IPS DF 4.7 (cell line): ENCODE data around the gene OR51B2.
"Not testable (repeated sequence)": the region's sequence is repeated elsewhere in the genome, so short reads cannot be mapped to it uniquely, and the experiment has no call there.

Experiments
- DNase-seq: peaks from one replicate; pipeline ENCODE4 v3.0.0-alpha.2; 2013; ENCODE audit warnings: low spot score; ENCODE audit errors: extremely low read depth

The OR51B2 gene

GRCh38 chr11:5313326-5314023, 10.6 kb downstream of the OR51B2 start:
- DNase-seq: not testable (repeated sequence)

- DNase-seq: no peak
These were observed 13.7 kb downstream of the OR51B2 start for GRCh38 chr11:5310423-5310822.

- no peak for DNase-seq
These were observed 16.7 kb downstream of the OR51B2 start for GRCh38 chr11:5307256-5308019.

GRCh38 chr11:5304046-5304445, 20.1 kb downstream of the OR51B2 start:
- DNase-seq: no peak

GRCh38 chr11:5303626-5304025, 20.5 kb downstream of the OR51B2 start:
- DNase-seq: no peak

DNA sequence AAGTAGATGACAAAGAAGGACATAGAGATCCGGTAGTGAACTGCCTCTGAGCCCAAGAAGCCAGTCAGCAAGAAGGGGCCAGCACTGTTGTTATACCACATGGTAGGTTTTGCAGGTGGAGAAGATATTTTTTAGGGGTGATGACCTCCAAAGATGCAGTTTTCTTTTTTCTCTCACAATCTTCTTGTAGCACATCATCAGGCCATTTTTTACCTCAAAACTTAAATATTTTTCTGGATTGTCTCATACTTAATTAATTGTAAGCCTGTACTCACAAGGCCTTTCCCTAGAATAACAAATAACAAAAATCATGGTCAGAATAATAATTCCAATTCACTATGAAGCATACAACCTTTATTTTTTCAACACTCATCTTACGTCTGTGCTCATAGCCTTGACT, 22.3 kb downstream of the OR51B2 start, which contains the start of gene OR51B4:
OR51B4 (minus strand) TSS at position 101 of the 400 bp plus-strand sequence; CDS start at position 101, 0 bp downstream.
- DNase-seq: no peak

DNA sequence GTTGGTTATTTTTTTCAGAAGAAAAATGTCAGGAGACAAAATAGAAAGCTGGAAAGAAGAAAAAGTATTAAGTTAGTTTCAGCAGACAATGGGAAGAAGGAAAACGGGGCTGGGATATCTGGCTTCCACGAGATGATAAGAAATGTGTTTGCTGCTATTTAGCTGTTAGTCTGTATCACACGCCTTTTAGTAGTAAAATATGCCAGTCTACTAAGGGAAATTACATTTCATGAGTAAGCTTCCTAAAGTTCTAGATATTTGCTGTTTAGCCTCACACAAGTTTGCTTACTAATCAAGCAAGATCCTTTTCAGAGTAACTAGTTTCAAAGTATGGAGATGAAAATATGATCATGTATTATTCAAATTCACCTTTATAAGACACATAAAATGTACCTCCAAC, 23.8 kb downstream of the OR51B2 start:
- no peak for DNase-seq

DNA sequence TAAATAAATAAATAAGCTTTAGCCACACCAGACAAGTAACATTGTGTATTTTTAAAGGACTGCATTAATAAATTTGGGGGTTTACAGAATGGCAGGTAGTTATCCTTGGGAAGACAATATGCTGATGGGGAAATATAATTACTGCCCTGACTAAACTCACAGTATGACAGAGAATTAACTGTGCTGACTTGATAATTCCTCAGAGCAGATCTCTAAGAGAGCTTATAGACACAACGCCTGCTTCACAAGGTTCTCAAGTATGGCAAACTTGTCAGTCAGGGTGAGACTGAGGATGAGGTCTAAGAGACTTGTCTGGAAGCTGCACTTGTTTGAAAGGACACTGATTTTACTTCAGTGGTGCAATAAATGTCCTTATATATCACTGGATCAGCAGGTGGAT, 25.6 kb downstream of the OR51B2 start:
- no peak for DNase-seq

DNA sequence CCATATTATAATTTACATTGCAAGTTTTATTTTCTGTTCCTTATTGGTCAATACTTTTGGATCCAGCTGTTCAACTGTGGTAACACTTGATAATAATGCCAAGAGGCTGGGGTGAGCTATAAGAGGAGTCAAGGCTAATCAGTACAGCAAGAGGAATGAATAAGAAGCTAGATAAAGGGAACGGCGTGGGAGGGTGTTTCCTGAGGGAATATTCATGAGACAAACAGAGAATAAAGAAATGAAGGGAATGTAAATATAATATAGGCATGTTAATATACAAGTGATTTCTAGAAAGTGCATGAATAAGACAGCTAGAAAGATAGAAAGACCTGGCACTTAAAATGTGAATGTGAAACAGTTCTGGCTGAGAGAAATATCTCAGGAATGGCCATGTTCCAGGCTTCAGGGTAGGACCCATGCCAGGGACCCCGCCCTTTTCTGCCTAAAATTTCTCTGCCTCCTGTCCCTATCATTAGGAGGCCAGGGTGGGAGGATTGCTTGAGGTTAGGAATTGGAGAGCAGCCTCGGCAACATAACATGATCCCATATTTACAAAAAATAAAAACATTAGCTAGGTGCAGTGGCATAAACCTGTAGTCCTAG, 26.3 kb downstream of the OR51B2 start:
- no peak for DNase-seq

DNA sequence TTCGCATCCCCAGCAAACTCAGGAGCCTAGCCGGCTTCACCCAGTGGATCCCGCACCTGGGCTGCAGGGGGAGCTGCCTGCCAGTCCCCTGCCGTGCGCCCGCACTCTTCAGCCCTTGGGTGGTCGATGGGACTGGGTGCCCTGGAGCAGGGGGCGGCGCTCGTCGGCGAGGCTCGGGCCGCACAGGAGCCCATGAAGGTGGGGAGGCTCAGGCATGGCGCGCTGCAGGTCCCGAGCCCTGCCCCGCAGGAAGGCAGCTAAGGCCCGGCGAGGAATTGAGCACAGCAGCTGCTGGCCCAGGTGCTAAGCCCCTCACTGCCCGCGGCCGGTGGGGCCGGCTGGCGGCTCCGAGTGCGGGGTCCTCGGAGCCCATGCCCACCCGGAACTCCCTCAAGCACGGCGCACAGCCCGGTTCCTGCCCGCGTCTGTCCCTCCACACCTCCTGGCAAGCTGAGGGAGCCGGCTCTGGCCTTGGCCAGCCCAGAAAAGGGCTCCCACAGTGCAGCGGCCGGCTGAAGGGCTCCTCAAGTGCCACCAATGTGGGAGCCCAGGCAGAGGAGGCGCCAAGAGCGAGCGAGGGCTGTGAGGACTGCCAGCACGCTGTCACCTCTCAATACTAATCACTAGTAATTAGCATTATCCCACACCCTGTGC, 29.6 kb downstream of the OR51B2 start:
- not testable (repeated sequence) for DNase-seq

DNA sequence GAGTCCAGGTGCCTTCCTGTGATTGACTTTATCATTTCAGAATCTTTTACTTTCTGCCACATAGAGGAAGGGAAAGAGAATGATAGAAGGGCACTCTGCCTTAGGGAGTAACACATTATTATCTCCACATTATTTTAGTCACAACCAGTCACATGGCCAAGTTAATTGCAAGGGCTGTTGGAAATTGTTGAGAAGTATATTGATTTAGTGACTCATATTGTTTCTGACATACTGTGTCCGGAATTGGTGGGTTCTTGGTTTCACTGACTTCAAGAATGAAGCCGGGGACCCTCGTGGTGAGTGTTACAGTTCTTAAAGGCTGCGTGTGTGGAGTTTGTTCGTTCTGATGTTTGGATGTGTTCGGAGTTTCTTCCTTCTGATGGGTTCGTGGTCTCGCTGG, 31.1 kb downstream of the OR51B2 start:
- DNase-seq: no peak

DNA sequence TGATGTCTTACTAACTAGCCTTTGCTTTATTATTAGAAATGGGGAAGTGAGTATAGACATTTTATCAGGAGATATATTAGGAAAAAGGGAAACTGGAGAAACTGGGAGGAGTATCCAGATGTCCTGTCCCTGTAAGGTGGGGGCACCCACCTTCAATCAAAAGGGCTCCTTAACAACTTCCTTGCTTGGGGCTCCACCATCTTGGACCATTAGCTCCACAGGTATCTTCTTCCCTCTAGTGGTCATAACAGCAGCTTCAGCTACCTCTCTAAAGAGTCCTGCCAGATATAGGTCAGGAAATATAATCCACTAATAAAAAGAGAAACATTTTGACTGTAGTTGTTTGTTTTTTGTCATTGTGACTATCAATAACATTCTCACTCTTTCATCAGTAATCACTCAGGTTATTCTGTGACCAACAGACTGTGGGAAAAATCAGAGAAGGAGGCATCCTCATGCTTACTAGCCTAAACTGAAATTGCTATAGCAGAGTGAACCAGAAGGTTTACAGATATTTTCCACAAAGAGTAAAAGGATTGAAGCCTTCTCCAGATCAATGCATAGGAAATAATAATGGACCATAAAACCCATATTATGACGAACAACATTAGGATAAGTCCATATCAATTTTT, 32.8 kb downstream of the OR51B2 start:
- no peak for DNase-seq

DNA sequence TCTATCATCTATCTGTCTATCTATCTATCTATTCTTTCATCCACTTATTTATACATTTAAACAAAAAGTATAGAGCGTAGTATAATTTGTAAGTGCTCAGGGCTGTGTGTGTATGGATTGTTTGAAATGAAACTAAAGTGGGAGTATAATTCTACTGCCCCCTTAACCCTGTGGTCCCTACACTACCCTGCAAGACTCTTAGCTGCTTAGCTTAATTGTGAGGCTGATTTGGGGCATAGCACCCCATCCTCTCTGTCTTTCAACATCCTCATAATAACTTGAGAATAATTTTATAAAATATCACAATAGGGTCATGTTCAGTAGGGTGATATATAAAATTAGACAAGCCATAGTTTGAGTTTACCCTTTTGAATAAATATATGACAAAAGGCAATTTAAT, 34.0 kb downstream of the OR51B2 start:
- no peak for DNase-seq

GRCh38 chr11:5289696-5290095, 34.4 kb downstream of the OR51B2 start:
- DNase-seq: no peak

- DNase-seq: no peak
These were observed 35.1 kb downstream of the OR51B2 start for GRCh38 chr11:5288906-5289550.

DNA sequence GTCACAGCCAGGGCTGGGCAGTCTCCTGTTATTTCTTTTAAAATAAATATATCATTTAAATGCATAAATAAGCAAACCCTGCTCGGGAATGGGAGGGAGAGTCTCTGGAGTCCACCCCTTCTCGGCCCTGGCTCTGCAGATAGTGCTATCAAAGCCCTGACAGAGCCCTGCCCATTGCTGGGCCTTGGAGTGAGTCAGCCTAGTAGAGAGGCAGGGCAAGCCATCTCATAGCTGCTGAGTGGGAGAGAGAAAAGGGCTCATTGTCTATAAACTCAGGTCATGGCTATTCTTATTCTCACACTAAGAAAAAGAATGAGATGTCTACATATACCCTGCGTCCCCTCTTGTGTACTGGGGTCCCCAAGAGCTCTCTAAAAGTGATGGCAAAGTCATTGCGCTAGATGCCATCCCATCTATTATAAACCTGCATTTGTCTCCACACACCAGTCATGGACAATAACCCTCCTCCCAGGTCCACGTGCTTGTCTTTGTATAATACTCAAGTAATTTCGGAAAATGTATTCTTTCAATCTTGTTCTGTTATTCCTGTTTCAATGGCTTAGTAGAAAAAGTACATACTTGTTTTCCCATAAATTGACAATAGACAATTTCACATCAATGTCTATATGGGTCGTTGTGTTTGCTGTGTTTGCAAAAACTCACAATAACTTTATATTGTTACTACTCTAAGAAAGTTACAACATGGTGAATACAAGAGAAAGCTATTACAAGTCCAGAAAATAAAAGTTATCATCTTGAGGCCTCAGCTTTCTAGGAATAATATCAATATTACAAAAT, 35.8 kb downstream of the OR51B2 start:
- DNase-seq: no peak

GRCh38 chr11:5286901-5287300, 37.2 kb downstream of the OR51B2 start:
- DNase-seq: no peak

DNA sequence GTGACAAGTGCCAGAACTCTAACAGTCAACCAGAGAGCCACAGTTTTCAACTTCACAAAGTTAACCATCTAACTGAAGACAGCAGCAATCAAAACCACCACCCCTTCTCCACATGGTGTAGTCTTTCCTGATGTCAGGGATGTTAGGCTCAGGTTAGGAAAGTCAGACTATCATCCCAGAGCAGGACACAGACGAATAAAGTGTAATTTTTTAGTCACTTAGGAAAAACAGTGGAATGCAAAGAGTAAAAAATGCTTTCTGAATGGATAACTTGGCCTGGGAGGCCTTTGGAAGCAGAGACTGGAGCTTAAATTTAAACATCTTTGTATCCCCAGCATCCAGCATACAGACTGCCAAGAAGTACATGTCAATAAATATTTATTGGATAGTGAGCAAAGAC, 37.7 kb downstream of the OR51B2 start:
- DNase-seq: no peak

- DNase-seq: no peak
These were observed 38.3 kb downstream of the OR51B2 start for GRCh38 chr11:5285703-5286340.

DNA sequence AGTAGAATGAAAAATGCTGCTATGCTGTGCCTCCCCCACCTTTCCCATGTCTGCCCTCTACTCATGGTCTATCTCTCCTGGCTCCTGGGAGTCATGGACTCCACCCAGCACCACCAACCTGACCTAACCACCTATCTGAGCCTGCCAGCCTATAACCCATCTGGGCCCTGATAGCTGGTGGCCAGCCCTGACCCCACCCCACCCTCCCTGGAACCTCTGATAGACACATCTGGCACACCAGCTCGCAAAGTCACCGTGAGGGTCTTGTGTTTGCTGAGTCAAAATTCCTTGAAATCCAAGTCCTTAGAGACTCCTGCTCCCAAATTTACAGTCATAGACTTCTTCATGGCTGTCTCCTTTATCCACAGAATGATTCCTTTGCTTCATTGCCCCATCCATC, 39.5 kb downstream of the OR51B2 start:
- no peak for DNase-seq
